D721Med (cell line): ENCODE measurements around the gene NFATC1.

Source experiments
- DNase-seq: peaks from one replicate; pipeline ENCODE4 v3.0.0; 2011; ENCODE audit warnings: low spot score; ENCODE audit not compliant: insufficient read length
- FAIRE-seq: peaks from 2 replicates; lab custom pipeline; 2011; peaks lifted over from hg19 to GRCh38; lab: Jason Lieb, UNC
- CTCF ChIP-seq: IDR thresholded peaks from 2 replicates; pipeline ENCODE4 v1.5.1; 2012; ENCODE audit warnings: mild to moderate bottlenecking, control low read depth; ENCODE audit not compliant: insufficient read depth; ENCODE audit errors: missing control alignments

NFATC1 gene

DNA sequence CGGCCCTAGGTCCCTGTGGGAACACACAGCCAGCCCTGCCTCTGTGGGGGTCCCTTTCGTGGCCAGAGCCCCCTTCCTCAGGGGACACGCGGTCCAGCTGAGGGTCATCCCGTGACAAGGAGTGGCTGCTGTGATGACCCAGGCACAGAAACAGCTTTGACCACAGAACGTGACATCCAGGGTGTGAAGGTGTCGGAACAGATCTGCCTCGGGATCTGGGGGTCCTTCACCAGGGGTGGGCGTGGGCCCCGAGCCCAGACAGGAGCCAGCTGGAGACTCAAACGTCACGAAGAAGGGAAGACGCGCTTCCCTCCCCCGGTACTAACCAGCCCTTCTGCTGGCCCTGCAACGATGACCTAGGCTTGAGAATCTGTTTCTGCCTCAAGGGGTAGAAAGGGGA is 75.9 kb downstream of the NFATC1 start:
- FAIRE-seq: no peak
- no peak for DNase-seq
- no peak for TF ChIP-seq CTCF

- DNase-seq: no peak
- FAIRE-seq: no peak
- TF ChIP-seq CTCF: no peak
These were observed 76.4 kb downstream of the NFATC1 start for GRCh38 chr18:79472176-79472575.

DNA sequence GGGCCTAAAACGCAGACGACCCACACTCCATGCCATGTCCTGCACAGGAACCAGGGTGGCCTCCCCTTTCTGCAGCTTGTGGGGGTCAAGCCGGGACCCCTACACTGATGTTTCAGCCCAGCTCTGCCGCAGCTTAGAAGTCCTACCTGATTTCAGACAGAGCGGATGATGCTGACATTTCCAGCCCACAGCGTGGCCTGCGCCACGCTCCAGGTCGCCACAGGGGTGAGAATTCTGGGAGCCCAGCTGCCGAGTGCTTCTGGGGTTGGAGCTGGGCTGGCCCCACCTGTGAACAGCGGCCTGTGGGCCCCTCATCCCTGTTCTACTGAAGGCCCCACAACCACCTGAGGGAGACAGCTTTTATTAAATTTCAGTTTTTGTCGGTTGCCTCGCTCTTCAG is 77.2 kb downstream of the NFATC1 start:
- FAIRE-seq: no peak
- no peak for DNase-seq
- TF ChIP-seq CTCF: no peak

DNA sequence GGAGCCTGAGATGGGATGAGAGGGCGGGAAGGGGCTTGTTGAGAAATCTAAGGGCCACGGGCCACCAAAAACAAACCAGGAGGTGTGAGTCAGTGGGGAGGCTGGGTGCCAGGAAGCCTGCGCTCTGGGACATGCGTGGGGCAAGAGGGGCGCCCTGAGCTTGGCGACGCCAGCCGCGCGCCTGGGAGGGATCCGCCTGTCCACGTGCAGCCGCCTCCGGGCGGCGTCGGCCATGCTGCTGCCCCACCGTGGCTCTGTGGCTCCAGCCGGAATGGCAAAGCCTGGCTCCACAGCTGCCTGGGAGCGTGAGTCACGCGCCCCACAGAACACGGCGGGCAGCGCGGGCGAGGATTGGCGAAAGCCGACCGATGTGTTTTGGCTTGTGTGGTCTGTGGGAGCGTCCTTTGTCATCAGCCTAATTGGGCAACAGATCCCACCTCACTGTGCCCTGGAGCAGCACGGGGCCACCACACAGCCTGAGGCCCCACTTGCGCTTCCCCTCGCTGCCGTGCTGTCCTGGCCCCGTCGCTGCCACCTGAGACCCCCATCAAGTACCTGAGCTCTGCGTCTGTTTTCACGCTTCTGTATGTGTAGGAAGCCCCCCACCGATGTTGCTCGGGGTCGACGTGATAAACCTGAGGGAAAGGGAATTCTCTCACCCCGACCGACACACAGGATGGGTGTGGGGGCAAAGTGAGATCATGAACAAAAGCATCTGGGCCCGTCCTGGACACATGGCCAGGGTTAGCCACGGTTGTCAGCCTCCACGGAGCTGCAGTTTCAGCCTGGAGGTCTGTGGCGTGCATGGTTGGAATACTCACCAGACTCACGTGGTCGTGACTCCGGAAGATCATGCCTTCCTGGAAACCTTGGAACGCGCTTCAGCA is 80.5 kb downstream of the NFATC1 start:
- FAIRE-seq: no peak
- DNase-seq: no peak

GRCh38 chr18:79476918-79477571 is 81.3 kb downstream of the NFATC1 start:
- no peak for DNase-seq
- TF ChIP-seq CTCF: no peak
- FAIRE-seq: no peak

More for the DNA sequence above, 80.5 kb downstream of the NFATC1 start:
- TF ChIP-seq CTCF: no peak

DNA sequence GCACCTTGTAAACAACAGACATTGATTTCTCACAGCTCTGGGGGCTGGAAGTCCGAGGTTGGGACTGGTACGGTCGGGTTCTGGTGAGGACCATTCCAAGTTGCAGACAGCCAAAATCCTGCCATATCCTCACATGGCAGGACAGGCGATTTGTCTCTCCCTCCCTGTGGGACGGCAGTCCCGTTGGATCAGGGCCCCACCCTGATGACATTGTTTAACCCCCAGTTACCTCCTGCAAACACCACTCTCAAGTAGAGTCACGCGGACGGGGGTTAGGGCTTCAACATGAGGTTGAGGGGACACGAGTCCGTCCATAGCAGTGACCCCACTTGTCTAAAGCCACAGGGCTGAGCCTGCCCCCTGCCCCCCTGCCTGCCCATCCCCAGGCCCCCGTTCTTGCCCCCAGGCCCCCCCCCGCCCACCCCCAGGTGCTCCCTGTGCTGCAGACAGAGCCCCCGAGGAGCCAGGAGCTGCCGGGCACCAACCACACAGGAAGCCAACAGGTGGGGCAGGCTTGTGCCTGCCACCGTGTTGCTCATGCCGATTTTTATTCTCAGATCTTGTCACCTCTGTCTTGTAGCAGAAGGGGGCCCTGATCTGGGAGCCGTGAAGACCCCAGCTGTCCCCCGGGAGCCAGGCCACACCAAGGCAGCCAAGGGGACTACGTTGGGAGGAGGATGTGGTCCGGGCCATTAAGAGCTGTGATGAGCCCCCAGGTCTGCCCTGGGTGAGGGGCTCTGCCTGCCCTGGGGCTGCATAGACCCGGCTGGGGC is 82.2 kb downstream of the NFATC1 start:
- no peak for TF ChIP-seq CTCF
- DNase-seq (no peak), FAIRE-seq (no peak)
